ENCODE measurements around the gene TXNDC8.
"Not testable (repeated sequence)": the region's sequence is repeated elsewhere in the genome, so short reads cannot be mapped to it uniquely, and the experiment has no call there.

Gene TXNDC8

DNA sequence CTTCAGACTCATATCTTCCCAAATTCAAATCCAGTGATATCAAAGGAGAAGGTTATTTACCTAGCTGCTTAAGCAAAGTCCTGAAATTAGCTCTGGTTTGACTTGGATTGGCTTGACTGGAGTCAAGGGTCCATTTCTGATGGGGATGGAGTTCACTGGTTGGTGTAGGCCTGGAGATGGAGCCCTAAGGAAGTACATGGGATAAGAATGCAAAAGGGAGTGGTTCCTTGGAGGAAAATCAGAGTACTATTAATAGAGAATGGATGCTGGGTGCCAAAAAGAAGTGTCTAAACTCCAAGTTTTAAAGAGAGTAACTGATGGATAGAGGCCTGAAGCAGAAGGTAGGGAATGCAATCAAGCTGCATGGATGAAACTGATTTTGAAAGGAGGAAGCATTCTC, 13.8 kb downstream of the TXNDC8 start:
- DNase-seq = no peak

DNA sequence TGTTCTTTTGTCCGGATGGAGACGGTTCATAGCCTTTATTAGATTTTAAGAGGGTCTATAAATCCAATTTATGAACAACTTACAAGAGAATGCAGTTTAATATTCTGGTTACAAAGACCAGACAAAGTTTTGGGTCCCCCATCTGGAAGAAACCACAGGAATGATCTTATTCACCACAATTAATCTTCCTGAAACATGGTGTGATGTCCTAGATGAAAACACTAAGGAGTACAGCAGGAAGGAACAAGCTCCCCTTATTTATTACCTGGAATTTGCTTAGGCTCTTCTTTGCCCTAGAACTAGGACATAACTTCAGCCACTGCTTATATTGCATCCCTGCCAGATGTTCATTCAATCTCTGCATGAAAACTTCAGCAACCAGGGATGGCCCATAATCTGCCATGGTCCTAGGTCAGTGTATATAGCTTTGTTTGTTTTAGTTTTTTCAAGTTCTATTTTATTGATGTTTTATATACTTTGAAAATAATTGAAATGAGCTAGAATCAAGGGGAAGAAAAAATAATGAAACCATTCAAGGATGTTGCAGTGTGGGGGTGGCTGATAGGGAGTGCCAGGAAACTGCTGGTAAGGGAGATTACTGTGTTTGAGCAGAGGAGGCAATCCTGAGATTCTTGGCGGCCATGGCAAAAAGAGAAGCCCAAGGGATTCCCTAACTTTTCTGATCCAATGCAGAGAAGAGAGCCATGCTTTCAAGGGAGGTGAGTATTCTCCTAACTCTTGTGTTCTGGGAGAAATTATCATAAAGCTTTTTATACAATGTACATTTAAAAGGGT, 16.8 kb downstream of the TXNDC8 start:
- no peak for DNase-seq

DNA sequence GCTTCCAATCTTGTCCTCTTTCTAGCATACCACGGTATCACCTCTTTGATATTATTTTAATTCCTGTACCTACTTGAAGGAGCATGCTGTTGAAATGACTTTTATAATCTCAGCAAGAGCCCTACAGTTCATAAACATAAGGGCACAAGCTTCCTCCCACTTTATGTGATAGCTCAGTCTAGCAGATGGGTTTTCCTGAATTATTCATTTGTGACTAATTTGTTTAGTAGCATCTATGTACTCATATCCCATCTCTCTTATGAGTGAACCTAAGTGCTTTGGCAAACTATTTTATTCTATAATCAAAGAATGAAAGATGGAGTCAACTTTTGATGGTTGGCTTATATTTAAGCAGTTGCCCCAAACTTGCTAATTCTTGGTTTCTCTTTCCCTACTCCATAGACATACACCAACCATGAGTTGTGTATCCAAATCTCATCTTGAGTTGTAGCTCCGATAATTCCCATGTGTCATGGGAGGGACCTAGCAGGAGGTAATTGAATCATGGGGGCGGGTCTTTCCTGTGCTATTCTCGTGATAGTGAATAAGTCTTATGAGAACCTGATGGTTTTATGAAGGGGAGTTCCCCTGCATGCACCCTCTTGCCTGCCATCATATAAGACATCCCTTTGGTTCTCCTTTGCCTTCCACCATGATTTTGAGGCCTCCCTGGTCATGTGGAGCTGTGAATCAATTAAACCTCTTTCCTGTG, 17.7 kb downstream of the TXNDC8 start:
- DNase-seq = no peak

DNA sequence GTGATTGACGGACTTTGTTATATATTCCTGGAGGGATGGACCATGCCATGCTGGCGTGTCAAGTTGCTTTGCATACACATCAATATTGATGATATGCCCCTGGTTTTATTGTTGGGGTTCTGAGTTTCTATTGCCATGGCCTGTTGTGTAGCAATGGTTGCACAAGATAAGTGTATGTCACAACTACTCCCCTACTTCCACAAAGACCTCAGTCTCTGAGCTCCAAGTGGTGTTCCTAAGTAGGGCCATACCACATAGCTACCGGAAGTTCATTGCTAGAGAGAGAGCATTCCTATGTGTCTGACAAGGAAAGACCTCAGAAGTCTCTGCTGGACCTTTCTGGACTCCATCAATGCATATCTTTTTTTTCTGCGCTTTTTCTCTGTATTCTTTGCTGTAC, 19.8 kb downstream of the TXNDC8 start:
- DNase-seq = no peak

DNA sequence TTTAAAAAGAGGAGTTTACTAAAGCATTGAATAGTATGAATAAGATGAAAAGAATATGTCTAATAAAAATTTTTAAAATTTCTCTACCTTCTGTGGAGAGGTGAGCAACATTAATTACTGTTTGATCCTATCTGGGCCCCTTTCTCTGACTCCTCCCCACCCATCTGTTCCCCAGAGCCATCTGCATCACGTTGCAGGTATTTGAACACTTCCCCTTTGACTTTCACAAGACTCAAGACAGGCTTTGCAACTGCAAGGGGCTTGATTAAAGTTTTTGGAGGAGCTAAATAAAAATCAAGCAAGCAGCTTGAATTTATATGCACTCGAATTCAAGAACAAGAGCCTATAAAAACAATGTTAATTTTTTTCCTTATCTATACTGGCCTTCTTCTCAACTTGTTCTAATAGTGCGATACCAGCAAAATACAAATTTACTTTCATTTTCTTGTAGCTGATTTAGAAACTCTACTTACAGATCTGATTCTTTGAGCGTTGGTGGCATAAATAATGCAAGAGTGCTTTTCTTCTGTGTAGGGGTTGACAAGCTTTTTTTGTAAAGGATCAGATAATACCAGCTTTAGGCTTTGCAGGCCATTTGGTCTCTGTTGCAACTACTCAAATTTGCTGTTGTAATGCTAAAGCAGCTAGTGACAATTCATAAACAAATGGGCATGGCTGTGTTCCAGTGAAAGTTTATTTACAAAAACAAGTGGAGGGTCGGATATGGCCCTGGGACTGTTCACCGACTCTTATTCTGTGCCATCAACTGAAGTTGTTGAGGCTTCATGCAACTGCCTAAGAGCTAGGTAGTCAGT, 21.2 kb downstream of the TXNDC8 start:
- DNase-seq = no peak

DNA sequence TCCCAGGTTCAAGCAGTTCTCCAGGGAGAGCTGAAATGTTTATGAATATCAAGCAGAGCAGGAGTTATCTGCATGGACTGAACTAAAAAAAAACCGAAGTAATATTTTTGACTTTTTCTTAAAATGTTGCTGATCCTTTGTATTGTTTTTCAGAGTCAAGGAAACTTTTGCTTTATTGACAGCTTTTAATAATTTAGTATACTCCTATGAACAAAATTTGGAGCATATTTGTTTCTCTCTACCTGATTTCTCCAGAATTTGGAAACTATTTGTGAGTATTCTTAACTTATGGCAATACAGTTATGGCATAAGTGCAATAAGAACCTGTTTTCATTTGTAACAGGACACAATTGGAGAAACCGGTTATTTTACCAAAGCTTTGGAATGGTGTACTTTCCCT, 25.7 kb downstream of the TXNDC8 start:
- not testable (repeated sequence) for DNase-seq

DNA sequence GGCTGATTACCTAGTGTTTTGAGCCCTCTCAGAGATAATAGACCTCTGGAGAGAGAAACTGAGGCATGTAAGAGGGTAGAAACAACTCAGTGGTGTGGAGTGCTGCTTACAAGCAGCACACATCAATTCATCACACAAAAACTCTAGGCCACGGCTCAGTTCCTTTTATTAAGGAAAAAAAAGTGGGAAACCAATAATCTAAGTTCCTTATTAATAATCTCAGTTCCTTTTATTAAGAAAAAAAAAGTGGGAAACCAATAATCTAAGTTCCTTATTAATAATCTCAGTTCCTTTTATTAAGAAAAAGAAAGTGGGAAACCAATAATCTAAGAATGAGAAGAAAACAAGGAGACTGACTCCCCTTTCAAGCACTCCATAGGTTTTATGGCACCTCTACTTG, 28.0 kb downstream of the TXNDC8 start:
- no peak for DNase-seq

DNA sequence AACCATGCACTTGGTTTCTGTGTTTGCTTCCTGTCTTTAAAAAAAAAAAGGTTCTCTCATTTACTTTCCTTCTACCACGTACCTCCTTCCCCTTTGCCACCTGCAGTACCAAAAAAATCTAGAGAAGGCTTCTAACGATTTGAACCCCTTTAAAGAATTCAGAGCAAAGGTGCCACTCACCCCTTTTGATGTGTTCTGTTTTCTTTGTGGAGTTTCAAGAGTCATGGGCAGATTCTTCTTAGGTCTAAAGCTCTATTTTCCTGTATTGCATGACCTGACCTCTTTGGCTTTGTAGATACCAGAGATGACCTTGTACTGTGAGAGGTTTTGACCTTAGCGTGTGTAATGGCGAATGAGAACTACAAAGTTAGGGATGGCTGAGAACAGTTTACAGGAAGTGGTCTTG, 29.0 kb downstream of the TXNDC8 start:
- DNase-seq = no peak

DNA sequence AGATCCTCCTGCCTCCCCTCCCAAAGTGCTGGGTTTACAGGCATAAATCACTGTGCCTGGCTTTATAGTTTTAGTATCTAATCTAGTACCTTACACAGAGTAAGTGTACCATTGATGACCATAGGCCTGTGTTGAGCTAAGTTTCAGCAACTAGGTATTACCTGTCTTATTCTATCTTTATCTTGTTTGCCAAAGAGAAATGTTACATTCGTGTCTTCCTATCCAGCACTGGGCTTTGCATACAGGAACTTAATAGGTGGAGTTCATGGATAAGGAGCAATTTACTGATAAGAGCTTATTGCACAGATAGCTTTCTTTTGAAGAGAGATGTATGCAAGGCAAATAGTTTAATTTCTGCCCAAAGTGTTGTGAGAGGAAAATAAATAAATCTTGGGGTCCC, 30.5 kb downstream of the TXNDC8 start:
- no peak for DNase-seq

DNA sequence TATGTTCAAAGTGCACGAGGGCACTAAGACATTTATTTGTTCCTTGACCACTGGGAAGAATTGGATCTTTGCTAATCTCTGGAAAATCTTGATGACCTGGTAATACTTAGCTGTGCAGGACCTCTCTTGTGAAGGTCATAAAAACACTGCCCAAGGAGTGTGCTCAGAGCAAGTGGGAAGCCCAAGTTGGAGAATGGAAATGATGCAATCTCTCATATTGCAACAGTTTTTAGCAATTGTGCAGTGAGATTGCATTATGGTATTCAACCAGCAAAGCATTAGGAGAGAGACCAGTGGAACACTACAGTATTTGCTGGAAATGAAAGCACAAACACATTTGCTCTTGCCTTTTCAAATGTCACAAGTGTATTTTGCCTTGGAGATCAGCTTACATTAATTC, 34.5 kb downstream of the TXNDC8 start:
- no peak for DNase-seq

DNA sequence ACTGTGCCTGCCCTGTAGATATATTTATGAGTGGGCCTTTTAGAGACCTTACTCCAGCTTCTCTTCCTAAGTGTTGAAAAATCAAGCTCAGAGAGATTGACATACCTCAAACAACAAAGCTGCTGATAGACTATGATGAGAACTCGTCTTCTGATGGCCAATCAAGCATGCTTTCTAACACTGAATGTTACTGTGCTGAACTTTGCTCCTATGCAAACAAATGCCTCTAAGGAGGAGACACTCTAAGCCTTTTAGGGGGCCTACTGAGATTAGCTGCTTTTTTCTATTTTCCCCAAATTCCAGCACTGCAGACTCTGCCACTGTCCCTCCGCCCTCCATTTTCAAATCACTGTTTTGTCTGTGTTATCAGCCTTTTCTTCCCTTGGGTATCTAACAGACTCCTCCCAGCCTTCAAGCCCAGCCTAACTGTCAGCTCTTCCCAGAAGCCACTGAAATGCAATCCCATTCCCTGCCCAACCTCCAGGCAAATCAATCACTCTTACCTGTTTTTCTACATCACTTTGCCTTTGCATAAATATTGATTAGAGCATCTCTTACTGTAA, 39.5 kb downstream of the TXNDC8 start:
- DNase-seq = no peak

DNA sequence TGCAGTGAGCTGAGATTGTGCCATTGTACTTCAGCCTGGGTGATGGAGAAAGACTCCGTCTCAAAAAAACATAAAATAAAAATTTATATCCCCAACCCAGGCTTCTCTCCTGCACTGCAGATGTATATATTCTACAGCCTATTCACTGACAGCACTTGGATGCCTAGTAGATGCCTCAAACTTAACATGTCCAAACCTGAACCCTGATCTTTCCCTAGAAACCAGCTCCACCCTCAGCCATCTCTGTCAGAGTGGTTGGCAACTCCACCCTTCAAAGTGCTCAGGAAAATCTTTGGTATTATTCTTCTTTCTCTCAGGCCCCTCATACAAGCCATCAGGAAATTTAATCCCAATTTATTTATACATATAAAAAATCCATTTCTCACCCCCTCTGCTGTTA, 44.4 kb downstream of the TXNDC8 start:
- no peak for DNase-seq

DNA sequence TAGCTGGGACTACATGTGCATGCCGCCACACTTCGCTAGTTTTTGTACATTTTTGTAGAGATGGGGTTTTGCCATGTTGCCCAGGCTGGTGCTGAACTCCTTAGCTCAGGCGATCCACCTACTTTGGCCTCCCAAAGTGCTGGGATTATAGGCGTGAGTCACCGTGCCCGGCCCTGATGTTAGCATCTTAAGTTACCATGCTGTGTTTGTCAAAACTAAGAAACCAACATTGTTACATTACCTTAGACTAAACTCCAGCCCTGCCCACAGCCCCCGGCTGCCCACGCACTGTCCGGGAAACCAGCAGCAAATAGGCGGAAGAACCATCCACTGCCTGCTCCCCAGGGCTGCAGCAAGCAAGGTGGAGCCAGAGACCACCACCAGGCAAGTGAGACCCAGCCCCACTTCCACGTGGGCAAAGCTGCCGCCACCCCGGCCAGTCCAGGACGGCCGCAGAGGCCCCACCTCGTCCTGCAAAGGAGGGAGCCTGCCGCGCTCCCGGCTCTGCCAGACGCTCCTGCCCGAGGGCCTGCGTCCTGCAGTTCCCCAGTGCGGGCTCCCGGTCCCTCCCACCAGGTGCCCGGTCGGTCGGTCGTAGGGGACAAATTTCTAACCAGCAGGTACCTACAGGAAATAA, 45.6 kb downstream of the TXNDC8 start:
- no peak for DNase-seq

DNA sequence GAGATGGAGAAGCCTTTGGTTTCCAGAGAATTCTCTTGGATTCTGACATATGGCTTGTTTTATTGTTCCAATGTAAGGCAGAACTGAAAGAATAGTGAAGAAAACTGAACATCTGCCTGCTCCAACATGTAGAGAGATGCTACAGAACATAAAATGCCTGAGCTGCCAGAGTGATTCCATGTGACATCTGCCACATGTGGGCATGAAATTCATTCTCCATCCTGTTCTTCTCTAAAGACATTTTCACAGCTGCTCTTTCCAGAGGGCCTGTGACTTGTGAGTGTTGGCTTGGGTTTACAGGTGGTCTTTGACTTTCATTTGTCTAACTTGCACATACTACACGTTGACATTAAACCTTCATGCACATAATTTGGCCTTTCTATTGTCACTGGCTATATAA, 47.7 kb downstream of the TXNDC8 start:
- no peak for DNase-seq

DNA sequence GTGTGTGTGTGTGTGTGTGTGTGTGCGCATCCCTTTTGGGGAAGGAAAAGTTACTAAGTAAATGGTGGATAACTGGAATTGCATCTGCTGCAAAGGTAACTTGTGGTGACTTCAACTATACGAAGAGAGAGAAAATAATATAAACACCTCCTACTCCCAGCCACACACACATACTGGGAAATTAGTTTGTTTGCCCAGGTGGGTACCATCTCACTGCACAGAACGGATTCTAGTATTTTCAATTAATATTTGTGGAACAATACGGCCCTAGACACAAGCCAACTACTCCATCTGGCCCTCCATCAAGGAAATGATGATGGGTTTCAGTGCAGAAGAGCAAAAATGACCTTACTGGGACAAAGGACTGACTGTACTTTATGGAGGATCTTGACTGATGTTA, 49.2 kb downstream of the TXNDC8 start:
- DNase-seq = no peak

DNA sequence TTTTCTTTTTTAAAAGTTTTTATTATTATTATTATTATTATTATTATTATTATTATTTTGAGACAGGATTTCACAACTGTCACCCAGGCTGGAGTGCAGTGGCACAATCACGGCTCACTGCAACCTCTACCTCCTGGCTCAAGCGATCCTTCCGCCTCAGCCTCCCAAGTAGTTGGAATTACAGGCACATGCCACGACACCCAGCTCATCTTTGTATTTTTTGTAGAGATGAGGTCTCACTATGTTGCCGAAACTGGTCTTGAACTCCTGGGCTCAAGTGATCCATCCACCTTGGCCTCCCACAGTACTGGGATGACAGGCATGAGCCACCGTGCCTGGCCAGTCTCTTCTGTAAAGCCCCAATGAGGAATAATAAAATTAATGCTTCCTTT, 50.4 kb downstream of the TXNDC8 start:
- DNase-seq = no peak

DNA sequence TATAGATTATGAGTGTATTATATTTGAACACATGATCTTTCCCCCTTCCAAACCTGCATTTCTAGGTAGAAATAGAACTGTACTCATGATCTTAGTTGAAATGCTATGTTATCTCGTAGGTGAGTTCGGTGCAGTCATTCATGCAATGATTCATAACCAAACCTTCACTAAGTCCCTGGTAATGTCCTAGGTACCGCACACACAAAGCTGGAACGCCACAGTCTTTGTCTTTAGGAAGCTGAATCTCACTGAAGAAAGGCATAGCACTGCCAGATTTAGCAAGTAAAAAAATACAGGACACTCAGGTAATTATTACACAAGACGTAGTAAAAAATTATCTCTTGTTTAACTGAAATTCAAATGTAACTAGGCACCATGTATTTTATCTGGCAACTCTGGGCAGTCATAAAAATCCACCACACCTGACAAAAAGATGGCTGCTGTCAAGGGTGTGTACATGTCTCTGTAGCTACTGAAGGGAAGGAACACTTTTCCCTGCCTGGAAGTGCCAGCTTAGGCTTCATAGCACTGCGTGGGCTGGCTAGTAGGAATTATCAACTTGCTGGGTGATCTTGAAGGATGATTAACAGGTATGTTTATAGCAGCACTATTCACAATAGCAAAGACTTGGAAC, 53.3 kb downstream of the TXNDC8 start:
- DNase-seq = no peak

DNA sequence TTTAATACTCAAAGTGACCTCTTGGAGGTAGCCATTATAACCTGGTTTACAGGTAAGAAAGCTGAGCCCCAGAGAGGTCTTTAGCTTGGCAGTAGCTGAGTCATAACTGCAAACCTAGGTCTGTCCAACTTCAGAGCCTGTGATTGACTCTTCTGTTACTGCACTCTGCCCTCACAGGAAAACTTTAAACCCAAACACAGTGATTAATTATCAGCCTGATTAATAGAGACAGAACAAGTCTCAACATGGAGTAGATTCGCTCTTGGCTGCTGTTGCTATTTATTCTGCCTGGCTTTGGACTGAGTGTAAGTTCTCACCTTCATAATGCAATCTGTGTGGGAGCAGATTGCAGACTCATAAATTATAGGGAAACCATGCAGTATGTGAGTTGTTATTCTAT, 53.9 kb downstream of the TXNDC8 start:
- DNase-seq = no peak

DNA sequence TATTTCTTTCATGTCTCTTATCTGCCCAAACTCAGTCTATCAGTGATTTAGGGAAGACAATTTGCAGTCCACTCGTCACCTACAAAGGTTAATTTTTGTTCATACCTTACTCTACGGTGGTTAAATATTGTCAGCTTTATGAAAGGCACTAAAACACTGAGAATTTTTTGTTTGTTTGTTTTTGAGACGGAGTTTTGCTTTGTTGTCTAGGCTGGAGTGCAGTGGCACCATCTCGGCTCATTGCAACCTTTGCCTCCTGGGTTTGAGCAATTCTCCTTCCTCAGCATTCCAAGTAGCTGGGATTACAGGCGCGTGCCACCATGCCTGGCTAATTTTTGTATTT, 55.0 kb downstream of the TXNDC8 start:
- DNase-seq = no peak

DNA sequence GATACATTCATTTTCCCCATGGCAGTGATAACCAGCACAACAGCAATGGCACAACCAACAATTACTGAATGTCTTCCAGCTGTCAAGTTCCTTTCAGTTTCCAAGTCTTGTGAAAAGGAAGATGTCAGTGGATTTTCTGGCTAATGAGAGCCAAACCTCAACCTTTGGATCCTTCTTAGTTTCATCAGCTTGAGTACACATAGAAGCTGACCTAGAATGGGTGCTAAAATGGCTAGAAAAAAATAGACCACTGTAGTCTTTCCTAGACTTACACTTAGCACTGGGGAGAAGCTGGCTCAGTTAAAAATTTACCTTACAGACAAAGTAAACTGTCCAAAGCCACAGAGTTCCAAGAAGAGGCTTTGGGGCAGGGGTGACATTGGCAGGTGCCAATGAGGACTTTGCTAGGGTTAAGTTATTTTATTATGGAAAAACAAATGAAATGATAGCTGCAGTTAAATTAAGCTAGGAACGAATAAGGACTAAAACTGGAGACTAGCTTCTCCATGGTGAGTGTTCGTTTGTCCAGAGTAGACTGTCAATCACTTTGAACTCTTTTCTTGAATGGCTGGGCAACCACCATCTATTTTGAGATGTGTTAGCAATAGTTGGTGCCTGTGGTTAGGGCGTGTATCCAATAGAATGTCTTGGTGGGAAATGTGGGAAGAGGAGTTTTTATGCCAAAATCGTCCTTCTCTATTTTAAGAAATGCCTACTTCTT, 55.5 kb downstream of the TXNDC8 start:
- no peak for DNase-seq

DNA sequence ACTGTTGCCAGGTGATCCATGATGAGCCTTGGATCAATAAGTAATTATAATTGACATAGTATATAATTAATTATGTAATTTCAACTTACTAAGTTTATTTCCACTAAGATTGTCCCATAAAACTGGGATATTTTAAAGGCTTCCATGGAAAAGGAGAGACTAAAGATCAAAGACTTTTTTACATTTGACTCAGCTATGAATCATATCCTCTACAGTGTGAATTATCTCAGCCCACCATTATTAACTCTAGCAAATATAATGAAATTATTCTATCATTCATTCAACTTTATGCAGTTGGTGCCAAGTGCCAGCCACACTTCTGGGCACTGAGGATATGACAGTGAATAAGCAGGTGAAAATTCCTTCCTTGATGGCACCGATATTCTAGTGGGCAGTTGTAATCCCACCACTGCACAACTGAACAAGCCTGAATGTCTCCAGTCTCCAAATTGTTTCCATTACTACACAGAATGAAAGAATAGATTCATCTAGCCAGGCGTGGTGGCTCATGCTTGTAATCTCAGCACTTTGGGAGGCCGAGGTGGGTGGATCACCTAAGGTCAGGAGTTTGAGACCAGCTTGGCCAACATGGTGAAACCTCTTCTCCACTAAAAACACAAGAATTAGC, 59.5 kb downstream of the TXNDC8 start:
- peak in 1 of 2 experiments; percentile 25 for DNase-seq

Data from SW 1271 (cell line).